ENCODE results near the gene ETFDH. TPM values are rescaled to one million over a fixed set of nuclear protein-coding genes. Genes with fewer than 3 reads are reported as not detected.

The ETFDH gene
- total RNA-seq = 100 to 1,000 TPM in 1 of 2 donors, 10 to 100 TPM in 1; 96.6 to 156 TPM

- no peaks in the 10 kb centered on the region for H3K36me3 ChIP-seq
- H3K9me3 ChIP-seq = no peaks in the 10 kb centered on the region
- DNase-seq (ENCODE audit: low spot score) = peak; percentile 99
- peak within 1 kb of the TSS; percentile 84 to 85 for H3K4me3 ChIP-seq
- H3K27ac ChIP-seq = peak within 1 kb of the TSS; percentile 98 to 99
- no peaks in the 10 kb centered on the region for H3K27me3 ChIP-seq
- TF ChIP-seq CTCF (IDR thresholded peaks at IDR 0.05) = peak; percentile 56 to 72
- H3K4me1 ChIP-seq = peaks cover 0 to 28% of the 10 kb centered on the region in 2 donors
Measured at GRCh38 chr4:158671915-158672806, at the start of gene ETFDH. Gene ETFDH, plus strand, starts transcription at chr4:158672296. Its CDS starts 161 bp downstream, at chr4:158672457.

- Histone ChIP-seq H3K27ac (peak overlapping the region in 1 of 2 donors; percentile 24), H3K36me3 (no peaks in the 10 kb centered on the region), H3K9me3 (no peaks in the 10 kb centered on the region), H3K4me3 (no peak overlapping the region), H3K27me3 (no peaks in the 10 kb centered on the region), H3K4me1 (no peaks in the 10 kb centered on the region)
- no peak for DNase-seq (ENCODE audit: low spot score)
- peak; percentile 61 to 76 for TF ChIP-seq CTCF (IDR thresholded peaks at IDR 0.05)
Measured at GRCh38 chr4:158624889-158625478, 47.1 kb upstream of the ETFDH start.

- H3K4me3 ChIP-seq = no peak overlapping the region
Measured at GRCh38 chr4:158625544-158625943, 46.6 kb upstream of the ETFDH start.

GRCh38 chr4:158630893-158631292 is 41.2 kb upstream of the ETFDH start:
- no peak for DNase-seq (ENCODE audit: low spot score)
- no peaks in the 10 kb centered on the region for H3K36me3 ChIP-seq
- no peaks in the 10 kb centered on the region for H3K4me1 ChIP-seq
- no peak overlapping the region for H3K4me3 ChIP-seq
- TF ChIP-seq CTCF (IDR thresholded peaks at IDR 0.05) = no peak
- H3K27ac ChIP-seq = no peak overlapping the region
- no peaks in the 10 kb centered on the region for H3K27me3 ChIP-seq
- H3K9me3 ChIP-seq = no peaks in the 10 kb centered on the region

More at GRCh38 chr4:158625544-158625943, 46.6 kb upstream of the ETFDH start:
- Histone ChIP-seq H3K27me3 (no peaks in the 10 kb centered on the region), H3K27ac (peak overlapping the region in 1 of 2 donors; percentile 24), H3K9me3 (no peaks in the 10 kb centered on the region), H3K4me1 (no peaks in the 10 kb centered on the region), H3K36me3 (no peaks in the 10 kb centered on the region)
- no peak for DNase-seq (ENCODE audit: low spot score)
- TF ChIP-seq CTCF (IDR thresholded peaks at IDR 0.05) = no peak

GRCh38 chr4:158636619-158637018 is 35.5 kb upstream of the ETFDH start:
- TF ChIP-seq CTCF (IDR thresholded peaks at IDR 0.05) = no peak
- no peaks in the 10 kb centered on the region for H3K9me3 ChIP-seq
- no peak for DNase-seq (ENCODE audit: low spot score)
- no peaks in the 10 kb centered on the region for H3K27me3 ChIP-seq
- no peaks in the 10 kb centered on the region for H3K4me1 ChIP-seq
- no peak overlapping the region for H3K27ac ChIP-seq
- H3K36me3 ChIP-seq = no peaks in the 10 kb centered on the region
- H3K4me3 ChIP-seq = no peak overlapping the region
